ENCODE data around the gene EPOP. TPM values are rescaled to one million over a fixed set of nuclear protein-coding genes. Genes with fewer than 3 reads are reported as not detected.
A peak's percentile ranks its signal among the peaks of the same experiment; 100 is the strongest.

Gene EPOP
- total and polyA plus RNA-seq, 2 of the 13 experiments (the other 11 are each of a cell fraction or from before 2014, with no cell fraction given), result 14.7 to 37.8 TPM

GRCh38 chr17:38701504-38702165 is 26.9 kb upstream of the EPOP start (continued):
- TF ChIP-seq, protein P1, sequence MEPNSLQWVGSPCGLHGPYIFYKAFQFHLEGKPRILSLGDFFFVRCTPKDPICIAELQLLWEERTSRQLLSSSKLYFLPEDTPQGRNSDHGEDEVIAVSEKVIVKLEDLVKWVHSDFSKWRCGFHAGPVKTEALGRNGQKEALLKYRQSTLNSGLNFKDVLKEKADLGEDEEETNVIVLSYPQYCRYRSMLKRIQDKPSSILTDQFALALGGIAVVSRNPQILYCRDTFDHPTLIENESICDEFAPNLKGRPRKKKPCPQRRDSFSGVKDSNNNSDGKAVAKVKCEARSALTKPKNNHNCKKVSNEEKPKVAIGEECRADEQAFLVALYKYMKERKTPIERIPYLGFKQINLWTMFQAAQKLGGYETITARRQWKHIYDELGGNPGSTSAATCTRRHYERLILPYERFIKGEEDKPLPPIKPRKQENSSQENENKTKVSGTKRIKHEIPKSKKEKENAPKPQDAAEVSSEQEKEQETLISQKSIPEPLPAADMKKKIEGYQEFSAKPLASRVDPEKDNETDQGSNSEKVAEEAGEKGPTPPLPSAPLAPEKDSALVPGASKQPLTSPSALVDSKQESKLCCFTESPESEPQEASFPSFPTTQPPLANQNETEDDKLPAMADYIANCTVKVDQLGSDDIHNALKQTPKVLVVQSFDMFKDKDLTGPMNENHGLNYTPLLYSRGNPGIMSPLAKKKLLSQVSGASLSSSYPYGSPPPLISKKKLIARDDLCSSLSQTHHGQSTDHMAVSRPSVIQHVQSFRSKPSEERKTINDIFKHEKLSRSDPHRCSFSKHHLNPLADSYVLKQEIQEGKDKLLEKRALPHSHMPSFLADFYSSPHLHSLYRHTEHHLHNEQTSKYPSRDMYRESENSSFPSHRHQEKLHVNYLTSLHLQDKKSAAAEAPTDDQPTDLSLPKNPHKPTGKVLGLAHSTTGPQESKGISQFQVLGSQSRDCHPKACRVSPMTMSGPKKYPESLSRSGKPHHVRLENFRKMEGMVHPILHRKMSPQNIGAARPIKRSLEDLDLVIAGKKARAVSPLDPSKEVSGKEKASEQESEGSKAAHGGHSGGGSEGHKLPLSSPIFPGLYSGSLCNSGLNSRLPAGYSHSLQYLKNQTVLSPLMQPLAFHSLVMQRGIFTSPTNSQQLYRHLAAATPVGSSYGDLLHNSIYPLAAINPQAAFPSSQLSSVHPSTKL (CRISPR knock-in tag; IDR thresholded peaks at IDR 0.05), result no peak
- TF ChIP-seq SNAI1 (CRISPR knock-in tag; IDR thresholded peaks at IDR 0.05; ENCODE audit: borderline replicate concordance) (no peak), RFX5 (IDR thresholded peaks at IDR 0.05; ENCODE audit: low read depth, low read length) (no peak), SNAPC5 (CRISPR knock-in tag; IDR thresholded peaks at IDR 0.05; ENCODE audit: borderline replicate concordance) (no peak), KLF16 (CRISPR knock-in tag; IDR thresholded peaks at IDR 0.05) (peak in 1 of 2 experiments; percentile 2; a peak in 1 of 4 replicates), SRF (IDR thresholded peaks at IDR 0.05; ENCODE audit: low read depth, low read length) (no peak), ZSCAN12 (CRISPR knock-in tag; IDR thresholded peaks at IDR 0.05) (peak; percentile 43; the same call in 1 of the 2 replicates), ZNF589 (CRISPR knock-in tag; conservative IDR thresholded peaks at IDR 0.05) (0 out of 2 replicates have a peak, but pooled peaks have one; percentile 17), ZNF616 (CRISPR knock-in tag; IDR thresholded peaks at IDR 0.05; ENCODE audit: low read depth) (no peak), MIER3 (CRISPR knock-in tag; IDR thresholded peaks at IDR 0.05; ENCODE audit: borderline replicate concordance) (no peak; the same call in 1 of the 2 replicates), MXD4 (CRISPR knock-in tag; IDR thresholded peaks at IDR 0.05) (no peak), MLX (CRISPR knock-in tag; IDR thresholded peaks at IDR 0.05) (no peak)
- TF ChIP-seq, protein P2, sequence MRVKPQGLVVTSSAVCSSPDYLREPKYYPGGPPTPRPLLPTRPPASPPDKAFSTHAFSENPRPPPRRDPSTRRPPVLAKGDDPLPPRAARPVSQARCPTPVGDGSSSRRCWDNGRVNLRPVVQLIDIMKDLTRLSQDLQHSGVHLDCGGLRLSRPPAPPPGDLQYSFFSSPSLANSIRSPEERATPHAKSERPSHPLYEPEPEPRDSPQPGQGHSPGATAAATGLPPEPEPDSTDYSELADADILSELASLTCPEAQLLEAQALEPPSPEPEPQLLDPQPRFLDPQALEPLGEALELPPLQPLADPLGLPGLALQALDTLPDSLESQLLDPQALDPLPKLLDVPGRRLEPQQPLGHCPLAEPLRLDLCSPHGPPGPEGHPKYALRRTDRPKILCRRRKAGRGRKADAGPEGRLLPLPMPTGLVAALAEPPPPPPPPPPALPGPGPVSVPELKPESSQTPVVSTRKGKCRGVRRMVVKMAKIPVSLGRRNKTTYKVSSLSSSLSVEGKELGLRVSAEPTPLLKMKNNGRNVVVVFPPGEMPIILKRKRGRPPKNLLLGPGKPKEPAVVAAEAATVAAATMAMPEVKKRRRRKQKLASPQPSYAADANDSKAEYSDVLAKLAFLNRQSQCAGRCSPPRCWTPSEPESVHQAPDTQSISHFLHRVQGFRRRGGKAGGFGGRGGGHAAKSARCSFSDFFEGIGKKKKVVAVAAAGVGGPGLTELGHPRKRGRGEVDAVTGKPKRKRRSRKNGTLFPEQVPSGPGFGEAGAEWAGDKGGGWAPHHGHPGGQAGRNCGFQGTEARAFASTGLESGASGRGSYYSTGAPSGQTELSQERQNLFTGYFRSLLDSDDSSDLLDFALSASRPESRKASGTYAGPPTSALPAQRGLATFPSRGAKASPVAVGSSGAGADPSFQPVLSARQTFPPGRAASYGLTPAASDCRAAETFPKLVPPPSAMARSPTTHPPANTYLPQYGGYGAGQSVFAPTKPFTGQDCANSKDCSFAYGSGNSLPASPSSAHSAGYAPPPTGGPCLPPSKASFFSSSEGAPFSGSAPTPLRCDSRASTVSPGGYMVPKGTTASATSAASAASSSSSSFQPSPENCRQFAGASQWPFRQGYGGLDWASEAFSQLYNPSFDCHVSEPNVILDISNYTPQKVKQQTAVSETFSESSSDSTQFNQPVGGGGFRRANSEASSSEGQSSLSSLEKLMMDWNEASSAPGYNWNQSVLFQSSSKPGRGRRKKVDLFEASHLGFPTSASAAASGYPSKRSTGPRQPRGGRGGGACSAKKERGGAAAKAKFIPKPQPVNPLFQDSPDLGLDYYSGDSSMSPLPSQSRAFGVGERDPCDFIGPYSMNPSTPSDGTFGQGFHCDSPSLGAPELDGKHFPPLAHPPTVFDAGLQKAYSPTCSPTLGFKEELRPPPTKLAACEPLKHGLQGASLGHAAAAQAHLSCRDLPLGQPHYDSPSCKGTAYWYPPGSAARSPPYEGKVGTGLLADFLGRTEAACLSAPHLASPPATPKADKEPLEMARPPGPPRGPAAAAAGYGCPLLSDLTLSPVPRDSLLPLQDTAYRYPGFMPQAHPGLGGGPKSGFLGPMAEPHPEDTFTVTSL (CRISPR knock-in tag; IDR thresholded peaks at IDR 0.05; ENCODE audit: borderline replicate concordance), result no peak; the same call in 1 of the 2 replicates
